ENCODE measurements around the gene RNPS1.
"Not testable (repeated sequence)": the region's sequence is repeated elsewhere in the genome, so short reads cannot be mapped to it uniquely, and the experiment has no call there.

- not testable (repeated sequence) for TF ChIP-seq CTCF (IDR thresholded peaks at IDR 0.05); ZFX (IDR thresholded peaks at IDR 0.05; ENCODE audit: borderline replicate concordance)
Measured at GRCh38 chr16:2240331-2240730, 27.6 kb downstream of the RNPS1 start.

Measured in 22Rv1 (cell line).